GM21723 (cell line): Measurements from ENCODE around the gene LRRC4B.

Experiments
- ATAC-seq: cut with Tn5 transposase; IDR thresholded peaks from one replicate; pipeline ENCODE4 v1.9.1; 2021; ENCODE audit warnings: mild to moderate bottlenecking, moderate library complexity; ENCODE audit not compliant: unreplicated experiment

Gene LRRC4B

DNA sequence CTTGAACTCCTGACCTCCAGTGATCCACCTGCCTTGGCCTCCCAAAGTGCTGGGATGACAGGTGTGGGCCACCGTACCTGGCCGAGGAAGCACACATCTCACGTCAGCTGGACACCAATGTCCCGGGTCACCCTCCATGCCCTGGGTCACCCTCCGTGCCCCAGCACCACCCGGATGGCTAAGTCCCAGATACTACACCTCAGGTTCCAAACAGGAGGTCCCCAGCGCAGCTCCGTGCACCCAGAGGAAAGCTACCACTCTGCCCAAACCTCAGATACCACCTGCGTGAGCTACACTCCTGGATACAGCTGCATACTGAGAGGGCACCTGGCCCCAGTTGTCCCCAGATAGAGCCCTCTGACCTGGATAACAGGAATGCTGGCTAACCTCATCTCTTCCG, 14.0 kb downstream of the LRRC4B start:
- ATAC-seq: no peak

DNA sequence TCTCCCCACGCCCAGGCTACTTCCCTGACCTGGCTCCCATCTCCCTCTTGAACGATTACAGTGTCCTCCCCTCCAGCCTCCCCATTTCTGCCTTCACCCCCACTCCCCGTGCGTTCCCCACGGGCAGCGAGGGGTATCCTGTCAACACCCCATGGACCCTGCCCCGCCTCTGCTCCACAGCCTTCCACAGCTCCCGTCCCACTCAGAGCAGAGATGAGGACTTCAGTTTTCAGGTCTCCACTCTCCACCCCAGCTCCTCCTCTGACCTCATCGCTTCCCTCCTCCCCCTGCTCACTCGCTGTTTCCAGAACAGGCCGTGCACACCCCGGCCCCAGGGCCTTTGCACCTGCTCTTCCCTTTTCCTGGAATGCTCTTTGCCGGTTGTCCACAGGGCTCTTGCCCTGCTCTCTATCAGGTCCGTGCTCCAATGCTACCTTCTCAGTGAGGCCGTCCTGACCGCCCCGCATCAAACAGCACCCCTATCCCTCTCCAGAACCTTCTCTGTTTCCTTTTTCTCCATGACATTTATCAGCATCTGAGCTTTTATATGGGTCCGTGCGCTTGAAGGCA, 15.0 kb downstream of the LRRC4B start:
- no peak for ATAC-seq

DNA sequence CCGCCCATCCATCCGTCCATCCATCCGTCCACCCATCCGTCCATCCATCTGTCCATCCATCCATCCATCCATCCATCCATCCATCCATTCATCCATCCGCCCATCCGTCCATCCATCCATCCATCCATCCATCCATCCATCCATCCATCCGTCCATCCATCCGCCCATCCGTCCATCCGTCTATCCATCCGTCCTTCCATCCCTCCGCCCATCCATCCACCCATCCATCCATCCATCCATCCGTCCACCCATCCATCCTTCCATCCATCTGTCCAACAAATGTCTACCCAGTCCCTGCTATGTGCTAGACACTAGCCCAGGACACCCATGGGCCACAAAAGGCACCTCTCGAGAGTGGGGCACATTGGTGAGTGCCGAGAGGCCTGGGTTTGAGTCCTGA, 15.7 kb downstream of the LRRC4B start:
- no peak for ATAC-seq

DNA sequence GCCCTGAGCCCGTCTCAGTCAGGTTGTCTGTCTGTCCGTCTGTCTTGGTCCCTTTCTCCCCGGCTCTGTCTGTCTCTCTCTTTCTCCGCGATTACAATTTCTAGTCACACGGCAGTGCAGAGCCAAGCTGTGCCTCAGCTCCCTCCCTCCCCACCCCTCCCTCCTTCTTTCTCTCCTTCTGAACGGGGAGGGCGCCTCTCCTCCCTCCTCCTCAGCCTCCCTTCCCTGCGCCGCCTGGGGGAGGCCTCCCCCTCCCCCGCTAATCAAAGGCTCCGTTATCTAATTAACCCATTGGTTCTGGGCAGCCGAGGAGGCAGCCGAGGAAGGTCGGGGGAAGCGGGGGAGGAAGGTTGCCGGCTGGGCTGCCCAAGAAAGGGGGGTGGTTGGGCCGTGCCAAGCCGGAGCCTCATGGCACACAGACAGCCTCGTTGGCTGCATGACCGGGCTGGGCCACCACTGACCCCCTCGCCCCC, 16.5 kb downstream of the LRRC4B start:
- ATAC-seq: no peak

DNA sequence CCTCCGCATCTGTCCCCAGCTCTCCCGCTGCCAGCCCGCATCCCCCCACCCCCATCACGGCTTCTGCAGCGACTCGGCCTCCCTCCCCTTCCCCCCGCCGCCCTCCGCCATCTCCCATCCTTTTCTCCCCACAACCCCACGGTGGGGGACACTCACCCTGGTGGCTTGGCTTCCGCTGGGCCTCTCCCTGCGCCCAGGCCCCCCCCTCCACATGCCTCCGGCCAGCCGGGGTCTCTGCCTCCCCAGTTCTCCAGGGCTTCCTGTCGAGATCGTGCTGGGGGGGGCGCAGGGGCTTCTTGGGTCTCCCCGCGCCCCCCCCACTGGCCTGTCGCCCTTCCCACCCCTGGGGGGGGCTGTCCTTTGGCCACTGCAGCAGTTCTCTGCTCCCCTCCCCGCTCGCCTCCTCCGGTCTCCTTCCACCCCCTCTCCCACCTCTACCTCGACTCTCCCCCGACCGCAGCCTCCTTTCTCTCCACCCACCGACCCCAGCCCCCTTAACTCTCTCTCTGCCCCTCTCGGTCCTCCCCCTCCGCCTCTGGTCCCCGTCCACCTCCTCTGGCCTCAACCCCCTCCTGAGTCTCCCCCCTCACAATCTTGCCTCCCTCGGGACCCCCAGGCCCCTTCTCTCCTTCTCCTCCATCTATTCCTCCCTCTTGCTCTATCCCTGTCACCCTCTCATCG, 17.1 kb downstream of the LRRC4B start:
- no peak for ATAC-seq

DNA sequence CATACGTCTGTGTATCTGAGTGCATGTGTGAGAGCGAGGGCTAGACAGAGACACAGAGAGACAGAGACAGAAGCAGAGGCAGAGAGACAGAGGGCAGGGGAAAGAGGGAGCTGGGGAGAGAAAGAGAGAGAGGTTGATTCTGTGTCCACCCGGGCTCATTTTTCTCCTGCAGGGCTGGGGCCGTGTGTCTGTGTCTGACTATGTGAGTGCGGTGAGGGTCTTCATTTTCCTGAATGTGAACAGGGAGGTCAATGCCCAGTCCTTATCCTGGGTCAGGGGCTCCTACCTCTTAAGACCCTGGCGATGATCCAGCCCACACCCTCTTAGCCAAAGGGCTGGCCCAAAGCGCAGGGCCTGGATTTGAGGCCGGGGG, 17.7 kb downstream of the LRRC4B start:
- no peak for ATAC-seq

DNA sequence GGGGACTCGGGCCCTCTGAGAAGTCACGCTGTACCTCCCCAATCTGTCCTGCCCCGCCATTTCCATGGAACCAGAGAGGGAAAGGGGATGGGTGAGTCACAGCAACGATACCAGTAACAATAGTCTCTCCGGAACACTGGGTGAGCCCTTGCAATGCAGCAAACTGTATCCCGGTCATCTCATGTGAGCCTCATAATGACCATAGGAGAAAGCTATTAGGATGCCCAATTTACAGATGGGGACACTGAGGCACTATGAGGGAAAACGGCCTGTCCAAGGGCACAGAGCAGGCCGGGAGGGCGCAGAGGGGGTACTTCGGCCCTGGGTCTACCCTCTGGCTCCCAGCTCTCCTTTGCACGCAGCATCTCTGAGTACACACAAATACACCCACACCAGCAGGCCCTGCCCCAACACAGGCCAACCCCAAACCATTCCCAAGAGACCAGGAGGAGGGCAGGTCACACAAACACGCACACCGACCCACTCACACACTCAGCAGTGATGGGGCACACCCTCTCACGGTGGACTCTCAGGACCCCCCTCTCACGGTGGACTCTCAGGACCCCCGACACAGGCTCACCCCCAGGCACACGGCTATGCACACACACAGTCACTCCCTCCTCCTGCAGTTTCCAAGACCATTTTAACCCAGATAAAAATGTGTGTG, 18.2 kb downstream of the LRRC4B start:
- ATAC-seq: no peak

DNA sequence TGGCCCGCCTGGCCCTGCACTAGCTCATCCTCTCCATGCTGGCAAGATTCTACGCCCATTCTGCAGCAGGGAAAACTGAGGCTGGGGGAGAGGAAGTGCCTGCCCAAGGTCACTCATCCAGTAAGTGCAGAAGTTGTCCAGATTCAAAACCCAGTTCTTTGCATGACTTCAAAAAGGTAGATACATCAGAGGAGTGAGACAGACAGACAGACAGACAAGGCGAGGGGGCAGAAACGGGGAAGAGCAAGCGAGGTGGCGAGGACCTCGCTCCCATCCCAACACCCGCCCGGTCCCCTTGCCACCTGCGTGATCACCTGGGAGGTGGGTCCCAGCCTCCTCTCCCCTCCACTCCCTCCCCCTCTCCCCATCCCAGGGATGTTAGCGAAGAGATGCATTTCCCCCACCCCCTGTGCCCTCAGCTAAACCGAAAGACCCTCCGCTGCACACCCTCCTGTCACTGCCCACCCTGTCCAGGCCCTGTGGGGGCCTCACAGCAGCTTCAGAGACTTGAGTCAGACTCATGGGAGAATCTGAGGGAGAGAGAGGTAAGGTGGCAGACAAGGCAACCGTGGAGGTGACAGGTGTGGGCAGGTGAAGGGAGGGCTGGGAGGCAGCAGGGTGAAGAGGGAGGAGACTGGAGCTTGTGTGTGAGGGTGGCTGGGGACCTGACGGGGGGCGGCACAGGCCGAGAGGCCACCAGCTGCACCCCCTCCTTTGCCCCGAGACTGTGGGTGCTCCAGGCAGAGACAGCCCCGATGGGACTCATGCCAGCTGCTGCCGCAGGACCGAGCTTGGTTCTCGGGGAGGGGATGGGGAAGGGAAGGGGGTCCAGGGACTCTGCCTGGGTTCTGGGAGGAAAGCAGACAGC, 18.9 kb downstream of the LRRC4B start:
- ATAC-seq: no peak

DNA sequence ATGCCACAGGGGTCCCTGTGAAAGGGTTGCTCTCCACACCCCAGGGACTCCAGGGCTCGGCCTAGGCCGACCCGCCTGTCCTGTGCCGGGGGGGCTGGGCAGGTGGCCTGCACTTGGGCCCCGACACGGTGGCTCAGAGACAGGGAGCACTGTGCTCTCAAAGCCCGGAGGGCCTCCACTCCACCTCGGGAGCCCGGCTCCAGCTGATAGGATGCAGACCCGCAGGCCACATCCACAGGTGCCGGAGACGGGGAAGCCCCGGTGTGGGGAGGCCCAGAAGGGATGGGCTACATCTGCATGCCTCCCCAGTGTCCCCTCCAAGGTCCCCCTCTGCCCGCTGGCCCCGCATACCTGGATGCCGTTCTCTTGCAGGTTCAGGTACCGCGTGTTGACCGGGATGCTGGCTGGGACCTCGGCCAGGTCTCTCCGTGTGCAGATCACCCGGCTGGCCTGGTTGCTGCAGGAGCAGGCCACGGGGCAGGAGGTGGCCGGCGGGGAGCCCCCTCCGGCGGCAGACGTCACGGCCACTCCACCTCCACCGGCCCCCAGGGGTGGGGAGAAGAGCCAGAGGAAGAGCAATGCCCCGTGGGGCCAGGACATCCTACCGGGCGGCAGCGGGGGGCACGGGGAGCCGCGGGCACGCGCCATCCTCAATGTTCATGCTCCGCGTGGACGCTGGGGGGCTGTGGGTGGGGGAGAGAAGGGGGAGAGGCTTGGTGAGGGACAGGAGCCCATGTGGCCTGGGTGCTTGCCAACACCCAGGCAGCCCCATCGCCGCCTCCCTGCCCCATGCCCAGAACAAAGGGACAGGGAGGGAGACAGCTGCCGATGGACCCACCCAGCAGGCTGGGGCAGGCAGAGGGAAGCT, 19.8 kb downstream of the LRRC4B start:
- ATAC-seq: no peak

DNA sequence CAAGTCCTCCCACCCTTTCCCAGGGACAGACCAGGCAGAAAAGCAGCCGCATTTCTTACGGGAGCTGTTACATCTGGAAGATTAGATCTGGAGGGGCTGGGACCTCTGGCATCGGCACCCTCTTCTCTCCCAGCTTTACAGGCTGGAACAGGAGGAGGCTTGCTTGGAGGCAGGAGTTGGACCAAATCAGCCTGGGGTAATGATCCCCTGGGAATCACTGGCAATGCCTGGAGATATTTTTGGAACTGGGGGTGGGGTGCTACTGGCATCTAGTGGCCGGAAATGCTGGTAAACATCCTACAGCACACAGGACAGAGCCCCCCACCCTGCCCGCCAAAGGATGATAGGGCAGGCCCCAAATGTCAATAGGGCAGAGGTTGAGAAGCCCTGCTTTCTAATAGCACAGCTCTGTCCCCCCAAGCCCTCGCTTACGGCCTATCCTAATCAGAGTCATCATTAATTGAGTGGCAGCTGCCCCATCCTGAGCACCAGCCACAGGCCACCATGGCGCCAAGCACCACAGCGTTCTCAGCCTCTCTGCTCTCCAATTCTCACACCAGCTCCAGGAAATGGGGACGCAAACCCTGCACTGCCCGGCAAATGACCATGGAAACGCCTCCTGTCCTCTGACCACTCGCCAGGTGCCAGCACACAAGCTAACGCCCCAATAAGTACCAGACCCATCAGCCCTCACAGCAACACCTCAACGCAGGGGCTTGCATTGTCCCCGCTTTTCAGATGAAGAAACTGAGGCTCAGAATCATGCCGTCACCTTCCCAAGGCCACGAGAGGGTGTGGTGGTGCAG, 20.6 kb downstream of the LRRC4B start:
- no peak for ATAC-seq

DNA sequence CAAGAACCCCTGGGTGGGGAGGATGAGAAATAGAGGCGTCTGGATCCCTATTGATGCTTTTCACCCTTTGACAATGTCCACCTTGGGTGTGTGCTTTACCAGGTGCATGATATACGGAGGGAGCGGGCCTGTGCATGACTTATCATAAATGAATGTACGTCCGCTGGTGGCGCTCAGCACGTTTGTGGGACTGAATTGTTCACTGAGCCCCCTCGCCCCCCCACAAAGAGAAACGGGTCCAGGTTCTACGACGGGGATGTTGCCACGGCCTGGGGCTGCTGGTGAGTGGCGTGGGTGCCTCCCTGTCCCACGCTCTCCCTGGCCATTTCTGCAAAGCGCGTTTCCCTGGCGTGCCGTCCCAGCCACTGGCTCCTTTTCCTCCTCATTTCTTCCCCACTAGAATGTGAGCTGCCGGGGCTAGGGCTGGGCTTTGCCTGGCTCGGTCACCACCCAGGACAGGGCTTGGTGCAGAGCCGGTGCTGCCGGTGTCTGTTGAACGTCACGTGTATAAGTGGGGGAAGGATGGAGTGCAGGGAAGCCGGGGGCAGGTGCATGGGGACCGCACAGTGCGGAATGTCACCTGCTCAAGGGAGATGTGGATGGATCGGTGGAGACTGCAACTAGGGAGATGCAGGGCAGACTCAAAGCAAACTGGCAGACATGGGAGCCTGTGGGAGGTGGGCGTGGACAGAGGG, 21.6 kb downstream of the LRRC4B start:
- ATAC-seq: no peak

DNA sequence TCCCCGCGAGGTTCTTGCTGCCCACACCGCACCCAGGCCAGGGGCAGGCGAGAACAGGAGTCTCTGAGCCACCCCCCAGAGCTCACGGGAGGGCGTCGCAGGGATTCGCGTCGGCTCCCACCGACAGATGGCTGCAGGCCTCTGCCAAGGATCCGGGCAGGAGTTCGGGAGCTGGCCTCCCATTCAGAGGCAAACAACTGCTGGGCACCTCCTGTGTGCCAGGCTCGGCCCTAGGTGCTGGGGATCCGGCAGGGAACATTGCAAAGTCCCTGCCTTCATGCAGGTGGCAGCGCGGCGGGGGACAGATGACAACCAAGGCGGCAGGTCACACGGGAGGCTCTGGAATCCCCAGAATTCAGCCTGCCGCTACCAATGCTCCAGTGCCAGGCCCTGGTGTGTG, 25.3 kb downstream of the LRRC4B start:
- no peak for ATAC-seq

DNA sequence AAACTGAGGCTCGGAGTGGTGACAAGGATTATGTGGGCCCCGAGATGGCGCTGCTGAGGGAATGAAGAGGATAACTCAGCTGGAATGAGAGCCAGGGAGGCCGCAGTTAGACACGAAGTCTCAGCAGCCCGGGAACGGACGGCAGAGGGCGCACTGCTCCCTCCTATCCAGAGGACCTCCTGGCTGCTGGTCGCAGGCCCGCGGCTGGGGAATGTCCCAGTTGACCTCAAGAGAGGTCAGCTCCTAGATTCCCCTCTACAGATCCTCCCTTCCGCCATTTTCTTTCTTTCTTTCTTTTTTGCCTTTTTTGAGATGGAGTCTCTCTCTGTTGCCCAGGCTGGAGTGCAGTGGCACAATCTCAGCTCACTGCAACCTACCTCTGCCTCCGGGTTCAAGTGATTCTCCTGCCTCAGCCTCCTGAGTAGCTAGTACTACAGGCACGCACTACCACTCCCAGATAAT, 30.4 kb downstream of the LRRC4B start:
- no peak for ATAC-seq

DNA sequence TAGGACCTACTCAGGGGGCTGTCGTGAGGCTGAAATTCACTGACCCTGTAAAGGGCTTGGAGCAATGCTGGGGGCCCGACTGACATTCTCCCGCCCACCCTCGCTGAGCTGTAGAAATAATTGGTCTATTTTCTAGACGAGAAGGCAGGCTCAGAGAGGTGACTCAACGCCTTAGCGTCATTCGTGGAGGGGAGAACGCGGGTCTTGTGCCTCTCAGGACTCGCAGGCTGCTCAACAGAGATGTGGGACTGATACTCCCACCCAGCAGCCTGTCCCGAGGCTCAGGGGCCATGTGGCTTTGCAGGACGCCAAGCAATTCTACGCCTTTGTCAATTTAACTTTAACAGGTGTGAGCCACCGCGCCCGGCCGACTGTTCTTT, 30.9 kb downstream of the LRRC4B start:
- no peak for ATAC-seq

DNA sequence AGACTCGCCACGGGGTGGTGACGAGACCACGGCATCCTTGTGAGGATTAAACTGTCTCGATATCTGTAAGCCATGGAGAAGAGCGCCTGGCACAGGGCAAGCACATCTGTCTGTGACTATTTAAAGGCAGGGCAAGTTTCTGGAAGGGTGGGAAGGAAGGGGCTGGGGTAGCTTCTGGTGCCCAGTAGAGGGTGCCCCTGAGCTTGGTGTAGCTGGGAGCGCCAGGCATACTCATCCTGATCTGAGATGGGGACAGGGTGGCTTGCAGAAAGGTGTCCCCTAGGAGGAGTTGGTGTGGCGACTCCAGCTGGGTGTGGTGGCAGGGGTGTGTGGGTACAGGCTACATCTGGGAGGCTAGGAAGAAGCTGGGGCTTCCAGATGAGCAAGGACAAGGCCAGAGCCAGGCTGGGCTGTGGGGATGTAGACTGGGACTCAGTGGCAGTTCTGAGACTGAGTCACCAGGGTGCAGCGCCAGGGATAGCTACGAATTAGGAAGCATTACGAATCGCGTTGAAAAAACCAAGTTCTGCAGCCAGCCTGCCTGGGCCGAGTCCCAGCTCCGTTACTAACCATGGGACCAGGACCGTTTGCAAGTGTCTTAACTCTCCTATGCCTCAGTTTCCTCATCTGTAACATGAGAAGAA, 31.5 kb downstream of the LRRC4B start:
- no peak for ATAC-seq

DNA sequence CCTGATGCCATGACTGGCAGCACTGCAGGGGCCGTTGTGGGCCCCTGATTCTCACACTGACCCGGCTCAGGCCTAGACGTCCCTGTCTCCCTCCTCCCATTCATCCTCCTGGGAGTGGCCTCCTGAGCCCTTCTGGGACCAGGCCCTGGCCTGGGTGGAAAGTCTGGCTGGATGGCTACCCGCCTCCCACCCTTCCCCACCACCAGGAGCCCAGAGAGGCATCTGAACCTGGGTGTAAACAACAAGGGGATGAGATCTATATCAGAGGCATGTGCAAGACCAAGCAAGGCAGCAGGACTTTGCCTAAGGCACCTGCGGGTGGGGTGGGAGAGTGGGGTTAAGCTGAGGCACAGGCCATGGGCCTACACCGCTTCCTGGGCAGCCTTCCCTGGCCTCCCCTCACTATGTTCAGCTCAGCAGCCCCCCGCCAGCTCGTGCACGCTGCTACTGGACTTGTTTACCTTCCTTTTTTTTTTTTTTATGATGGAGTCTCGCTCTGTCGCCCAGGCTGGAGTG, 32.5 kb downstream of the LRRC4B start:
- ATAC-seq: no peak

DNA sequence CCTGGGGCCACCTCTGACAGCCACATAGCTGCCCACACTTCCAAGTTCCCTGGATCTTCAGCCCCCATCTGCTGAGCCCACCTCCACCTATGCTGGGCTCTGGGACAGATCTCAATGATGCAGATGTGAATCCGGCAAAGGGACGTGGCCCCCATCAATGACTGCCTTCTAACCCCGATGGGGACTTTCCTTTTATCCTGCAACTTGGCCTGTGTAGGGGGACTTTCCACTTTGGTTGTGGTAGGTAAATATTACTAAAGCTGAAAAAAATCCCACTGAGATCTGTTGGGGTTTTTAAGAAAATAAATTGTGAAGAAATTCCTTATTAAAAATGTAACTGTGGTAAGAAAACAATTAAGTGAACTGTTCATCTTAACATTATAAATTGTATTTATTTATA, 33.8 kb downstream of the LRRC4B start:
- no peak for ATAC-seq

DNA sequence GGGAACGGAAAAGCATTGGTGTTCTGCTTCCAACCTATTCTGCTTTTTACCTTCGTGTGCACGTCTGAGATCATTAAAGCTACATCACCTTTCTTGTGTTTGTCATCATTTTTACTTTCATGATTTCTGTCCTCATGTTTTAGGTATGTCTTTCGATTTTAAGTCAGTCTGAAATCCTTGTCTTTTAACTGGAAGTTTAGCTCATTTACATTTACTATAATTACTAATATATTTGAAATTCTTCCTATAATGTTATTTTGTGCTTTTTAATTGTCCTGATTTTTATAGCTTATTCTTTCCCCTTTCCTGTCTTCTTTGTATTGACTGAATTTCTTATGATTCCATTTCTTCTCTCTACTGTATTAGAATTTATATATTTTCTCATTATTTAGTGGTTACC, 35.3 kb downstream of the LRRC4B start:
- no peak for ATAC-seq
